Suprapubic skin (tissue), 3 donors: ENCODE data around the gene SERINC5.

Experiments used
- CTCF ChIP-seq, 2 donors: fragments of 200-600 bp in 1 of 2; fragments of 450-650 bp in 1 of 2; sonication (generic) in 1 of 2; IDR thresholded peaks; one replicate each; pipeline ENCODE4 v1.5.1; 2016 to 2019; ENCODE audit warnings: antibody characterized with exemption in 2 of 2, mild to moderate bottlenecking in 1 of 2, moderate library complexity in 1 of 2
- EP300 ChIP-seq: sonication (generic); formaldehyde crosslinking; IDR thresholded peaks from one replicate; pipeline ENCODE4 v1.6.1; 2017; ENCODE audit warnings: antibody characterized with exemption
- POLR2A ChIP-seq, 2 donors: fragments of 450-650 bp; IDR thresholded peaks; one replicate each; pipeline ENCODE4 v1.6.1; 2017; ENCODE audit warnings: antibody characterized with exemption in 2 of 2, mild to moderate bottlenecking in 2 of 2, moderate library complexity in 2 of 2

GRCh38 chr5:80134876-80135275 is 121.0 kb downstream of the SERINC5 start:
- TF ChIP-seq EP300 (no peak), CTCF (IDR thresholded peaks at IDR 0.05) (no peak), POLR2A (IDR thresholded peaks at IDR 0.05) (no peak)
